NCI-H526 (cell line): ENCODE data around the gene POU3F3.

ENCODE experiments used
- DNase-seq, 2 experiments: peaks; one replicate each; lab custom pipeline; 2025; lab: John Stamatoyannopoulos, UW

The POU3F3 gene

DNA sequence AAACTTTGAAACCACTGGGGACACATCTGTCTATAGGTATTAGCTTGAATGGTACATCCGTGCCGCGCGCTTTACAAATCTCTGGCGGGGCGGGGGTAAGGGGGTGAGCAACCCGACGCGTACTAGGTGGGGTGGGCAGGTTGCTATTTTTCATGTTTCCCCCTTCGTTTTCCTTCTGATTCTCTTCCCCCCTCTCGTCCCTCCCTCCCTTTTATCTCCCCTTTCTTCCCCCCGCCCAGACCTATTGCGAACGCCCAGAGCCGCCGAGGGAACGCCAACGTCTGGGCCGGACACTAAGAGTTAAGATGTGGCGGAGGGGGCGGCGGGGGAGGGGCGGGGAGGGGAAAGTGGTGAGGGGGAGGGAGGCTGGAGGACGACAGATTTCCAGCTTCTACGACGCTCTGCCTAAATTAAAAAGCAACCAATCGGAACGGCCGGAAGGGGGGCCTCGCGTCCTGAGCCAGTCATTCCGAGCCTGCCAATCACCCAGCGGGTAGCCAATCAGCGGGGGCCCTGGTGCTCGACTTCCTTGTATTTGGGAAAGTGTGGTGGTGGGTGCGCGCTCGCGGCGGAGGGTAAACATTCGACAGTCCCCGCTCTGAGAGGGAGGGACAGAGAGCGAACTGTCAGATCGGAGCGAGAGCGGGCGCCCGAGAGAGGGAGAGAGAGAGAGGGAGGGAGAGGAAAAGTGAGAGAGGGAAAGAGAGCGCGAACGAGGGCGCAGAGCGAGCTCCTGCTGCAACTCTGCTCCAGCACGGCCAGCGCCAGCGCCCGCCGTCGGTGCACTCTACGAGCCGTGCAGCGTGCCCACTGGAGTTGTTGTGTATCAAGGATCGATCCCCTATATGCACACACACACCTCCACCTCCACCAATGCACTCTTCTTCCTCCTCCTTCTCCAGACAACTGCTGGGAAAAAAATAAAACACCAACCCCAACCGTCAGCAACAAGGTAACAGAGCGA, at the start of gene POU3F3:
POU3F3 (plus strand) TSS at position 582 of the 964 bp plus-strand sequence. CDS start 1,396 bp downstream, outside the sequence.
- DNase-seq, result peak; percentile 80 to 91

DNA sequence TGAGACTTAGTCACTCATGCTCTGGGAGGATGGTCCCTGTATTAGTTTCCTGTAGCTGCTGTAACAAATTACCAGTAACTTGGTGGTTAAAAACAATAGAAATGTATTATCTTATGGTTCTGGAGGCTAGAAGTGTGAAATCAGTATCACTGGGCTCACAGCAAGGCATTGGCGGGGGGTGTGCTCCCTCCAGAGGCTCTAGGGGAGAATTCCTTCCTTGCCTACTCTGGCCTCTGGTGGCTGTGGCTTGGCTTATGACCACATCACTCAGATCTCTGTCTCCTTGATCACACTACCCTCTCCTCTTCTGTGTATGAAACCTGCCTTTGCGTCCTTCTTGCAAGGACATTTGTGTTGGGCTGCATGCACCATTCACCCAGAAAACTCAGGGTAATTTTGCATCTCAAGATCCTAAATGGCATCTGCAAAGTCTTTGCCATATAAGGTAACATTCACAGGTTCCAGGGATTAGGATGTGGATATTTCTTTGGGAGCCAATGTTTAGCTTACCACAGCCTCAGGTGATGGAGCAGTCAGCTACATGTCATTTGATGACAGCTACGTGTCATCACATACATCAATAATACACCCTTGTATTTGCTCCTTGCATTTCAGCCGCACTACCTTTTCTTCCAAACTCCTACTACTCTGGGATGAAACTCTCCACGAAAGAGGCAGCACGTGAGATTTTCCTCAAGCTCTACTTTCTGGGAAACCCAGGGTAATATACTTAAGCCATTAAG, 49.6 kb upstream of the POU3F3 start:
- peak; percentile 0 to 27 for DNase-seq

DNA sequence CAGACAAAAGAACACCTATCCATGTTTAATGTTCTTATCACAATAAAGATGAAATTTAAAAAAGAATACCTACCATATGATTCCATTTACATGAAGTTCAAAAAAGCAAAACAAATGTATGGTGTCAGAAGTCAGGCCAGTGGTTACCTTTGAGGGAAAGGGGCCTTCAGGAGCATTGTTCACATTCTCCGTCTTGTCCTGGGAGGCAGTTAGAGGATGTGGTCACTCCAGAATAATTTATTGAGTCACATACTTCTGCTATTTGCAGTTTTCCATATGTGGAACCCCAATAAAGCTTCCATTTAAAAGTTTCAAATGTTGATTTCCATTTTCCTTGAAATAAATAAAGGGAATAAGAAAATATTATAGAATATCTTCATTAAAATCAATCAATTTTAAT, 41.6 kb upstream of the POU3F3 start:
- DNase-seq, result no peak

DNA sequence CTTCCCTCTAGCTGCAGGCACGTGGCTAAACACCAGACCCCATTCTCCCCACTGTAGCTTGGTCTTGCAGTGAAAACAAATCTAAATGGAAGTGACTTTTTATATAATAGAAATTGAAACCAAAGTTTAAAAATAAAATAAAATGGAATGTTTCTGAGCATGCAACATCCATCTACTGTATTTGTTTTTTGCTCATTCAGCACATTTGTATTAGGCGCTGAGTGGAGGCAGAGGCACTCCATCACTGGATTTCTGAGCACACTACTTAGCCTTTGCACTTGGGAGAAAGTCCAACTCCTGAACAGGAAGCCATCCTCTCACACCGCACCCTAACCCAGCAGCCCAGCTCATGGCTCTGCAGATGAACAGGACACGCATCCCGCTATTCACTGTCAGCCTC, 37.8 kb upstream of the POU3F3 start:
- DNase-seq, result no peak

DNA sequence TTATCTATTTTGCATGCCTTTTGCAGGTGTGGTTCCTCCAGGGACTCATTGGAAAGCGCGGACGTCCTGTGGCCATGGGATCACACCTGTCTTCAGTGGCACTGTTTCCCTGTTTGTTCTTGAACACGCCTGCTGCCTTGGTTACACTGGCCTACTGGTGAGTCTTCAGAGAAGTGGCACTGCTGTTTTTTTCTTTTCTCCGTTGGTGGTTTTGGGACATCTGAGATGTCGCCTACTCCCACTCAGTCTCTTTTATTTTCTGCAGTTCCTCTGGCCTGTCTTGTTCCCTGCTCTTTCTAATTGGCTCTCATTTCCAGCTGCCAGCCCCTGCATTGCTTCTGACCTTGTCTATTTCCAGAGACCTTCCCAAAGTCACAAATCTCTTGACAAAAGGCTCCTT, 35.7 kb upstream of the POU3F3 start:
- peak; percentile 10 to 65 for DNase-seq

DNA sequence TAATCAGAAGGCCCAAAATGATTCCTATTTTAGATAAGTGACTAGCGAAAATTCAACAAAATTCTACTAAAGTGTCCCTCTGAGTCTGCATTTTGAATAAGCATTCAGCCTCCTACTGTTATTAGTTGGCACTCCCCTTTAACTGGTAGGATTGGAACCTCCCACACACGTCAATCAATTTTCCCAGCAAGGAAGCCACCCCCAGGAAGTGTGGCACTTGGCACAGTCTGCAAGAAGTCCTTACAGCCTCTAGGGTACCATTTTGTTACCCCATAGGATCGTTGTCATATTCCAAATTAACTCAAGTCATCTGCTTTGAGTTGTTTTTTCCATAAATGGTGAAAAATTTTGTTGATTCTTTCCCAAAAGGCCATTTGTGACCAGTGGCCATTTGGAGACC, 33.8 kb upstream of the POU3F3 start:
- no peak for DNase-seq

DNA sequence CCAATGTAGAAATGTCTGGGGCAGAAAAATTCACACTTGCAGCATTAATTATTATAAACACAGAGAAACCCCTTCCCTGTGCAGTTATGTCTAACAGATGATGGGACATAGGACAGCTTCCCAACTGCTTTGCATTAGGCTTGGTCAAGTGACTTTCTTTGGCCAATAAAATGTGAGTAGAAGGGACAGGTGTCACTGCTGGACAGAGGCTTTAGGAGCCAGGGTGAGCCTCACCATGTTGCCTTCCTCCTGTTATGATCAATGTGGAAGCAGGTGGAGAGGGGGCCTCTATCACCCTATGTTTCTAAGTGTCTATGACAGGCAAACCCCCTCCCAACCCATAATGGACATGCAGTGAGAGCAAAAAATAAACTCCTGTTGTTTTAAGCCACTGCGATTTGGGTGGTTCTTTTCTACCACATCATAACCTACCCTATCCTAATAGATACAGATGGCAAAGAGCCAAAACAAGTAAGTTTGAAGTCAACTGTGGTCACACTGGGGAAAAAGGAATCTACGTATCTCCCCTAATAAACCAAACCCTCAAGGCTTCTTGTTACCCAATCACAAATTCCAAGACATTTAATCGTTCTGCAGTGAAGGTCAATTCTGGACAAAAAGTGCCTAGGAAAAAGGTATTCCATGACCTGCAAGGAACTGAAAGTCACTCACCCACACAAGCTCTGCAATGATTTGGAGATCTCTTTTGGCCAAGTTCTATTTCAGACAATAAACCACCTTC, 28.6 kb upstream of the POU3F3 start:
- no peak for DNase-seq

DNA sequence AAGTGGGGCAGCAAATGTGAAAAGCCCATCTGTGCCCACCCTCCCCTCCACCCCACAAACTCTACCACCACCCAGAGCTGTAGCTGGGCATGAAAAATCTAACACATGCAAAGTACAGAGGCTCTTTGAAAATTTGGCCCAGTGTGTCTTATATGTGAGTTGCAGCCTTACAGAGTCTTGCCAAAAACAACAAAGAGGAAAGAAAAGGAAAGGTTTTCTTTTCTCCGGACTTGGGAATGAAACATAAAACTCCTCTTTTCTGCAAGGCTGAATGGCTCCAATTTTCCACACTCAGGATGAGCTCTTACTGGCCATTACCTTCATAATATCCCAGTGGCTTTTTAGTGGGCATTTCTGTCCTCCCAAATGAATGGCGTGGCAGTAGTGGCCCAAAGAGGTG, 27.9 kb upstream of the POU3F3 start:
- no peak for DNase-seq

DNA sequence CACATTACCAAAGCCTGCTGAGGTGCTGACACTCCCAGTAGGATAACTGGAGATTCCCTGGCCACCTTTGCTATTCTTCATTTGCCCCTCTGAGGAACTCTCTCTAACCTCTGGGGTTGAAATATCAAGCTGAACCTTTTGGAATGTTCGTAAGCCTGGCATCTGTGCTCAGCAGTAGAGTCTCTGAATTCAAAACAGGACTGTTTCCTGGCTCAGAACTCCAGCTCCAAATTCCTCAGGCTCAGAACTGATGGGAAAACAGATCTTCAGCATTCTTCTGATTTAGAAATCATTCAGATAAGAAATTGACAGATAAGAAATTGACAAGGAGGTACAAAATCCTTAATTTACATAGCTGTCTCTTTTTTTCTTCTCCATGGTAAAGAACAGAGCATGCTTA, 22.2 kb upstream of the POU3F3 start:
- DNase-seq, result no peak

DNA sequence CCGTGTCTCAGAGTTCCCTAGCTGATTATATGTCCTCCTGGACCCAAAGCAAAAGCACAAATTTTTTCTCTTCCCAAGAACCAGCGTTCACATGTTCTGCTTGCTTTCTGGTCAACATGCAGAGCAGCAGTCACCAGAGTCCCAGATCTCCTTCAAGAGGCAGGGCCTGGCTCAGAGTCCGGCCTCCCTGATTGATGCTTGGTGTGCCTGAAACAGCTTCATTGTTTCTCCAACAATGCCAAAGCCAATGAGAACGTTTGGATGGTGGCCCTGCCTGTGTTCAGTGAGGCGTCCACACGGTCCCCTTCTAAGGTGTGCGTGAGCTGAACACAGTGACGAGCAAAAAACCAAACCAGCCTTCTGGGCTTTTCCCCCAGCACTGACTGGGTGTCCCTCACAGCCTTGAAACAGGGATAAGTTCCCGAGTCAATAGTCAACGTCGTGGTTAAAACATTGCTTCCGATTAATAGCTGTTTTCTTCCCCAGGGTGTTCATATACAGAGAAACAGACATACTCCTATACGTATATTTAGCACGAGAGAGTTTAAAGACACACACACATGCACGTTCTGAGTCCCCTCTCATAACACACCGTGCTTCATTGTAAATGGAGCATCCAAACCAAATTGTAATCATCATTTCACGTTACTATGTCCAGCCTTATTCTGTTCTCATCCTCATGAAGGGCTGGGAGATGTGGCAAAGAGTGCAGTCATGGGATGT, 19.3 kb upstream of the POU3F3 start:
- DNase-seq, result no peak

DNA sequence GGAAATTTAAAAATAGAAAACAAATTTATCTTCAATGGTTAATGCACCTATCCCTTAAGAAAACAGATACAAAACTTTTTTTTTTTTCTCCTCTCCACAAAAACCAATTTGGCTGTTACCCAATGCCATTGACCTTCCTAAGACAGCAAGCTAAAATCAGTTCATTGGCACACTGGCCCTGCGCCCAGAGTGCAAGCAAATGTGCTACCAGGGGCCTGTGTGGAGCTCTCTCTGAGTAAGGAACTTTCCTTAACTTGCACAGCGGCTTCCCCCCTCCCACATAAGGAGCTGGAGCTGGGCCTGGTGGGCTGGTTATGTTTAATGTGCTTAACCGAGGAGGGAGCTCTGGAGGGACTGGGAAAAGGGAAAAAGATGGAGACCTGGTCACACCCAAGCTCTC, 17.6 kb upstream of the POU3F3 start:
- no peak for DNase-seq

DNA sequence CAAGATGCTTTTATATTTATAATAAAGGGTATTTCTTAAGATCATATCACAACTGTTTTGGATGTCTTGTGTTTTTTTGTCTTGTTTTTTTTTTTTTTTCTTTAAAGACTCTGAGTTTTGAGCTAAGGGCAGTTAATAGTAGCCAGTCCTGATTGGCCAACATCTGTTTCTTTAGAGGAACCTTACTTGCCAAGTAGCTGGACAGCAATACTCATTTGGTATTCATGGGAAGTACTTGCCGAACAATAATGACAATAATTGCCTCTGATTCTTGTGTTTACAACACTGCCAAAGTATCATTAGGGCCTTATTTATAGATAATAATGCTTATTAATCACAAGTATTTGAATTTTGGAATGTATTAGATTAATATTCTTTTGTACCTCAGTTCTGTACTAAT, 17.1 kb upstream of the POU3F3 start:
- DNase-seq, result no peak

DNA sequence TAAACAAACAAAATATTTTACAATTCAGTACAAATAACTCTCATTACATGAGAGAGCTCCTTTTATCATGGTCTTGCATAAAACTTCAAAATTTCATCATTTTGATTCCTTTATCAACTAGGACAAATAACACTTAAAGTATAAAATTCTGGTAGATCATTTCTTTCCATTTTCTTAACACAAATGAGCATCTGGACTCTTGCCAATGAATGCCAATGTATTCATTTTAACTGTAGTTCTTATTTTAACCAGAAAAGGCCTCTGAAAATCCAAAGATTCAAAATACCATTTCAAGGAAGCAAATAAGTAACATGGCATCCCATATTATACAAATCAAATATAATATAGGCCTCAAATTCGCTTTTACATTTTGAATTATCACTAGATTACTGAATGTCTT, 13.8 kb upstream of the POU3F3 start:
- DNase-seq, result no peak

DNA sequence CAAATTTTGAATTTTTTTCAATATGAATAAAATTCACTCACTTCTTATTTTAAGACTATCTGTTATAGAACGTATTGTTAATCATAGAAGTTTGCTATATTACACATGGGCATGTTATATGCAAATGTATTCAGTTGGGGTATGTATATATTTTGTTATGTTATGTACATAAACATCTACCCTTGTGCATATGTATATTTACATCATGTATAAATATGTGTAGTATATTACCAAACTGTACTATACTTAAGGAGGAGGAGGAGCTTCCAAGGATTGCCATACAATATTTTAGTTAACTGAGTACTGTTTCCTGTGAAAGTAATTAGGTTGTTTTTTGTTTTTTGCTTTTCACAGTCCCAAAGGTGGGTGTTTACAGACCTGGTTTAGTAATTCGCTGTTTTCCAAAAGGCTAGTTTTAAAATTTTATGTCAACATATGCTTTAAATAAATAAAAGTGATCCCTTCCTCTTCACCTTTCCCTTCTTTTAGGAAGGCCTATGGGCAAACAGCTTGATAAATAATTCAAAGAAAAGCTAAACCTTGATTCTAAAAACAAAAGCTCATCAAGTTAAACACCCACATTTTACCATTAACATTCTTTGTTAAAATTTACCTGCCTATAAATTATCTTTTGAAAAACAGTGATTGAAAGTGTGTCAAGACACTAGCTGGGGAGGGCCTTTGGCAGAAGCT, 12.9 kb upstream of the POU3F3 start:
- DNase-seq, result no peak

DNA sequence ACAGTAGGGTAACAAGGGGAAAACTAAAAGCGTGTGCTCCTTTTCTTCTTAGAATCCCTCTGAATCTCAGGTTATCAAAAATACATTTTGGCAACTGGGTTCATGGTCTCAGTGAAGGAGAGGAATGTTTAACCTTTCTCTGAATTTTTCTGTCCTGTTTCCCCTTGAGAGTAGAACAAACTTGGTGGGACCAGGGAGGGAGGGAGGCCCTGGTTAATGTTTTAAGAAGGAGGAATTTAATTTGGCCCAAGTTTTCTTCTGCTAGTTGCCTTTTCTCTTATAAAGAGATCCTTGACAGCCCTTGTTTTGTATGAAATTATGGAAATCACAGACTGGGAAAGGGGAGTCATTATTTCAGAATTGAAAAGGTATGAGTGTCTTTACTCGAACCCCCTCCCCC, 12.2 kb upstream of the POU3F3 start:
- no peak for DNase-seq

DNA sequence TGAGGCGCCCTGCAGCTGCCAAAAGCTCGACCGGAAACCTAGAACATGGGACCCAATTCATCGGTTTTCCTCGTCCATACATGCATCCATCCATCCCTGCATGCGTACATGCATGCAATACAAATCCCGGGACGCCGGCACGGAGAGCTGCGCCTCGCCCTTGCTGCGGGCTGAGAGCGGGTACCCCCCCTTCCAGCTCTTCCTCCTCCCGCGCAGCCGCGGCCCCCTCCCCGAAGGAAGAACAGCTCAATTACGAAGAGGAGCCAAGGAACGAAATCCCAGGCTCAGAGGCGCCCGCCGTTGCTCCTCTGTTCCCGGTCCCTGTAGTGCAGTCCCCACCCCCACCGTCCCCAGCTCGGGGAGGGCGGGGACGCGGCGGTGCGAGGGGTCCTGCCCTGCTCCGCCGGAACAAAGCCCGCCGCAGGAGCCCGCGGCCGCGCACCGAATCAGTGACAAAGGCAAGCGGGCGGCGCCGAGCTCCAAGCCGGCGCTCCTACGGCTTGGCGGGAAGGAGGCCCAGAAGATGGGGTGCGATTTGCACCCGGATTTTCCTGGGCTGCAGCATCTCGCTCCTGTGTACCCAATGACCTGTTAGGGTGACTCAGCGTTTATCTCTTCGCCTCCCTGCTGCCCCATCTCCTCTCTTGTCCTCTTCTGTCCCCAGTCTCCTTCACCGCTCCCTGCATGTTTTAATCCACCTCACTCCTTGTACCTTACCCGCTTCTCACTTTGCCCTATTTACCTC, 8.9 kb upstream of the POU3F3 start:
- peak; percentile 21 to 51 for DNase-seq

DNA sequence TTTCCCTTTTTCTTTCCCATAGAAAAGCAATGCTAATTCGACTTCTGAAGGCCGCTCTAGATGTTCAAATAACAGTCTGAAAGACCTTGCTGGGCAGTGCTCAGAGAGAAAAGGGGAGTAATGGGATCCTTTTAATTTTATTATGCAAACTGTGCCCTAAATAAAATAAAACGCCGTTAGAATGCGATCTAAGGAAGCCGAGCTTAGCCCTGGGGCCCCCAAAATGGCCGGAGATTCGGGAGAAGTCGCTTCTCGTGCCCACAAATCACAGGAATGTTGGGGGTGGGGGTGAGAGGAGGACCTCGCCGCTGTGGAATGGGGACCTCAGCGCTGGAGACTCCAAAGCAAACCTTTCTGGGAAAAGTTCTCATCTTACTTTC, 8.4 kb upstream of the POU3F3 start:
- no peak for DNase-seq

DNA sequence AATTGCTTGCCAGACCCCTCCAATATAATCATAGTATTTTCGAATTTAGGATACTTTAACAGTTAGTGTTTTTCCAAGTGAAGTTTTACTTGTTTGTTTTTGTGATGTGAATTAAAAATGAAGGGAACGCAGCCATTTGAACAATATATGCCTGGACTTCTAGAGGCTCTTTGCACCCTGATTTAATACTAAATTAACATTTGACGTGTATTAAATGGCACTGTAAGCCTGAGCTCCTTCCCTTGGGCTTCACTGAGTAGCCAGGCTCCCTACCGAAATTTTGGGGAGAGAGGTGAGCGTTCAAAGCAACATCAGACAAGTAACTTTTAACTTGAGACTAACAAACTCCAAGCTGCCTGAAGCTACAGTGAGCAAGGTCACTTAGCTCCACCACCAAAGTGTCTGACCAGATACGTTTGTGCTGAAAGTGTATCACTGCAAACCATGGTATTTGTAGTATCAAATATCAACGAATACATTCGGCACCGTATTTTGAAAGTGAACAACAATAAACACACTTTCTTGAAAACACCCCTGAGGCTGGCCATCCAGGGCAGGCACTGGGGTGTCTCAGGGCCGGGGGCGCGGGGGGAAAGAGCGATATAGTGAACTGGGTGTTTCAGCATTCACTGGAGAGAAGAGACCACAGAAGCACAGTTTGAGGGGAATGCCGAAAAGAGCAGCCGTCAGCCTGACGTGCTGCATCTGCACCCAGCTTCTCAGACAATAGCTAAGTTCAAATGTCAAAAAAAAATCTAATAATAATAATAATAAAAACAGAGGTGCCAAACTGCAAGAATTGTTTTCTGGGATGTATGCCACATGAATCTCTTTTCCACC, 7.7 kb upstream of the POU3F3 start:
- DNase-seq, result no peak

DNA sequence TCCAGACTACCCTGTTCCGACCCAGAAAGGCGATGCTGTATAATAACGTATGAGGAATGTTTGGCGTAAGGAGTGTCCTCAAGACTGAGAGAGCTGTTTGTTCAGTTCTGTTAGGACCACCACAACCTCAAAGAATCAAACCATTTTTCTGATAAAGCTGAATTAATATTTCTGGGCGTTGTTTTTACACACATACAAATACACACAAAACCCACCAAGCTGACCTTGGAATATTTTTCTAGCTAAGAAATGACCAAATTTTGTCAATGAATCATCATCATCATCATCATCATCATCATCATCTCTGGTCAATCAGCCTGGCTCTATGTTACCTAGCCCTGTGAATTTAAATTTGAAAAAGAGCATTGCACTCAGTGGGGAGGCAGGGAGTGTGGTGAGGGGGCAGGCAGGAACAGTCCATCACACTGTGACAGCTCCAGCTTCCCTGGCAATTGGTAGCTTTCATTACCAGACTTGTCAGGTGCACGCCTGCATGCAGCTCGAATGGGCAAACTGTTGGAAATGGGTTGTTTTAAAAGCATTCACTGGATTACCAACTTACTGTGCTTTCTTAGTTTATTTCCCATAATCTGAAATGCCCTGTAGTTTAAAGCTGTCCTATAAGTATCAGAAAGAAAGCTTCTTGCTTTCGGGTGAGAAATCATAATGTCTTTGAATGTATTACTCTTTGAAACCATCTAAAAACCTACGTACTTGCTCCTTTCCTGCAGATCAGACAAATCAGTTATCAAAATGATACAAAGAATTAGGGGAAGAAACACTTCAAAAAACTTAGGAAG, 6.9 kb upstream of the POU3F3 start:
- no peak for DNase-seq
